Ovary (tissue), 3 donors: Measurements from ENCODE around the gene PKNOX1.
"Not testable (repeated sequence)": the region's sequence is repeated elsewhere in the genome, so short reads cannot be mapped to it uniquely, and the experiment has no call there.

Experiments
- EP300 ChIP-seq: sonication (generic); formaldehyde crosslinking; IDR thresholded peaks from one replicate; pipeline ENCODE4 v1.6.1; 2017; ENCODE audit warnings: antibody characterized with exemption
- POLR2A ChIP-seq: fragments of 450-650 bp; IDR thresholded peaks from one replicate; pipeline ENCODE4 v1.6.1; 2017; ENCODE audit warnings: antibody characterized with exemption, mild to moderate bottlenecking, moderate library complexity
- TF ChIP-seq, protein P1 (sequence below), 3 donors: fragments of 450-650 bp in 2 of 3; fragments of 200-600 bp in 1 of 3; IDR thresholded peaks; one replicate each; pipeline versions ENCODE4 v1.5.1 to v1.8.0; 2016 to 2022; ENCODE audit warnings: antibody characterized with exemption in 3 of 3, mild to moderate bottlenecking in 1 of 3
- donor health status: DM: no; HTN: no; CAD: no.

DNA sequence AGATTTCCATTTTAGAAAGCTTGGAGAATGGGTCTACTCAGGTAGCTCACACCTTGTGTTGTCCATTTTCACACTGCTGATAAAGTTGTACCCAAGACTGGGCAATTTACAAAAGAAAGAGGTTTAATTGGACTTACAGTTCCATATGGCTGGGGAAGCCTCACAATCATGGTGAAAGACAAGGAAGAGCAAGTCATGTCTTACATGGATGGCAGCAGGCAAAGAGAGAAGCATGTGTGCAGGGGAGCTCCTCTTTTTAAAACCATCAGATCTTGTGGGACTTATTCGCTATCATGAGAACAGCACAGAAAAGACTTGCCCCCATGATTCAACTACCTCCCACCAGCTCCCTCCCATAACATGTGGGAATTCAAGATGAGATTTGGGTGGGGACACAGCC is 23.6 kb downstream of the PKNOX1 start:
- TF ChIP-seq, protein P1, sequence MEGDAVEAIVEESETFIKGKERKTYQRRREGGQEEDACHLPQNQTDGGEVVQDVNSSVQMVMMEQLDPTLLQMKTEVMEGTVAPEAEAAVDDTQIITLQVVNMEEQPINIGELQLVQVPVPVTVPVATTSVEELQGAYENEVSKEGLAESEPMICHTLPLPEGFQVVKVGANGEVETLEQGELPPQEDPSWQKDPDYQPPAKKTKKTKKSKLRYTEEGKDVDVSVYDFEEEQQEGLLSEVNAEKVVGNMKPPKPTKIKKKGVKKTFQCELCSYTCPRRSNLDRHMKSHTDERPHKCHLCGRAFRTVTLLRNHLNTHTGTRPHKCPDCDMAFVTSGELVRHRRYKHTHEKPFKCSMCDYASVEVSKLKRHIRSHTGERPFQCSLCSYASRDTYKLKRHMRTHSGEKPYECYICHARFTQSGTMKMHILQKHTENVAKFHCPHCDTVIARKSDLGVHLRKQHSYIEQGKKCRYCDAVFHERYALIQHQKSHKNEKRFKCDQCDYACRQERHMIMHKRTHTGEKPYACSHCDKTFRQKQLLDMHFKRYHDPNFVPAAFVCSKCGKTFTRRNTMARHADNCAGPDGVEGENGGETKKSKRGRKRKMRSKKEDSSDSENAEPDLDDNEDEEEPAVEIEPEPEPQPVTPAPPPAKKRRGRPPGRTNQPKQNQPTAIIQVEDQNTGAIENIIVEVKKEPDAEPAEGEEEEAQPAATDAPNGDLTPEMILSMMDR (IDR thresholded peaks at IDR 0.05): not testable (repeated sequence)
- not testable (repeated sequence) for TF ChIP-seq EP300, POLR2A
